ENCODE data around the gene CLDN6. TPM values are rescaled to one million over a fixed set of nuclear protein-coding genes. Genes with fewer than 3 reads are reported as not detected.

Gene CLDN6
- total RNA-seq, 1 experiment from 2014 or later = not detected

DNA sequence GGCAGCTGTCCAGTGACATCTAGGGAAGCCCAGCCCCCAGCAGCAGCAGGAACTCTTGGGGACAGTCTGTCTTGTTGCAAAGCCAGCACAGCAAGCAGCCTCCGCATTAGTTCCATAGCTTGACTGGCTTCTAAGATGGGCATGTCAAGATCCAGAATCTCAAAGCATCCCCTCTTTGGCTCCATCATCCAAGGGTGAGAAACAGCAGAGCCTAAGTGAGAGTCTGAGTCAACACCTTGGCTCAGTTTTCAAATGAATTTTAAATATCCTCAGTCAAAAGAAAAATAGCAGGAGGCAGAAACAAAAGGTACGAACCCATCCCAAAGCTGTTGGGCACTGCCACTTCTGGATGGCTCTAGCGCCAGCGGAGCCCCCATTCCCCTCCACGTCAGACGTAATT, 3.0 kb downstream of the CLDN6 start:
- DNase-seq (no peak), ATAC-seq (no peak)
- ChIA-PET POLR2A (ENCODE audit: unreplicated experiment) (no interaction called here), CTCF (no interaction called here)
- no peaks in the 10 kb centered on the region for H4K20me1 ChIP-seq (ENCODE audit: low read length)
- no peaks in the 10 kb centered on the region for H3K36me3 ChIP-seq (ENCODE audit: low read depth, low read length)
- H3K9me2 ChIP-seq (replicated peaks; ENCODE audit: low read length) = no peaks in the 10 kb centered on the region
- intact Hi-C loops (cut with micrococcal nuclease) = no loop called here
- H3F3A ChIP-seq (ENCODE audit: low read length, unreplicated experiment) = no peaks in the 10 kb centered on the region
- no peak overlapping the region for H3K27ac ChIP-seq (ENCODE audit: low read length)
- H3K4me3 ChIP-seq (ENCODE audit: low read length) = no peak overlapping the region
- TF ChIP-seq EZH2phosphoT487 (IDR thresholded peaks at IDR 0.05; ENCODE audit: borderline replicate concordance, low read length) (no peak), EZH2 (IDR thresholded peaks at IDR 0.05; ENCODE audit: low read length, unreplicated experiment) (no peak)
- TF ChIP-seq, protein P1, sequence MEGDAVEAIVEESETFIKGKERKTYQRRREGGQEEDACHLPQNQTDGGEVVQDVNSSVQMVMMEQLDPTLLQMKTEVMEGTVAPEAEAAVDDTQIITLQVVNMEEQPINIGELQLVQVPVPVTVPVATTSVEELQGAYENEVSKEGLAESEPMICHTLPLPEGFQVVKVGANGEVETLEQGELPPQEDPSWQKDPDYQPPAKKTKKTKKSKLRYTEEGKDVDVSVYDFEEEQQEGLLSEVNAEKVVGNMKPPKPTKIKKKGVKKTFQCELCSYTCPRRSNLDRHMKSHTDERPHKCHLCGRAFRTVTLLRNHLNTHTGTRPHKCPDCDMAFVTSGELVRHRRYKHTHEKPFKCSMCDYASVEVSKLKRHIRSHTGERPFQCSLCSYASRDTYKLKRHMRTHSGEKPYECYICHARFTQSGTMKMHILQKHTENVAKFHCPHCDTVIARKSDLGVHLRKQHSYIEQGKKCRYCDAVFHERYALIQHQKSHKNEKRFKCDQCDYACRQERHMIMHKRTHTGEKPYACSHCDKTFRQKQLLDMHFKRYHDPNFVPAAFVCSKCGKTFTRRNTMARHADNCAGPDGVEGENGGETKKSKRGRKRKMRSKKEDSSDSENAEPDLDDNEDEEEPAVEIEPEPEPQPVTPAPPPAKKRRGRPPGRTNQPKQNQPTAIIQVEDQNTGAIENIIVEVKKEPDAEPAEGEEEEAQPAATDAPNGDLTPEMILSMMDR (conservative IDR thresholded peaks at IDR 0.05; ENCODE audit: low read depth, low read length) = no peak
- no peaks in the 10 kb centered on the region for H3K27me3 ChIP-seq (ENCODE audit: low read length)
- no peak overlapping the region for H3K9ac ChIP-seq (ENCODE audit: low read length)
- no peak overlapping the region for H2AFZ ChIP-seq (ENCODE audit: low read length)
- H3K79me2 ChIP-seq (ENCODE audit: low read length) = no peaks in the 10 kb centered on the region
- no peak overlapping the region for H3K4me2 ChIP-seq (ENCODE audit: low read length)
- H3K4me1 ChIP-seq (ENCODE audit: insufficient read depth, low read length) = peaks cover 17% of the 10 kb centered on the region
- H3K9me3 ChIP-seq (ENCODE audit: low read length) = no peaks in the 10 kb centered on the region
- no TSS peak for BruUV-seq (replicated peaks)

DNA sequence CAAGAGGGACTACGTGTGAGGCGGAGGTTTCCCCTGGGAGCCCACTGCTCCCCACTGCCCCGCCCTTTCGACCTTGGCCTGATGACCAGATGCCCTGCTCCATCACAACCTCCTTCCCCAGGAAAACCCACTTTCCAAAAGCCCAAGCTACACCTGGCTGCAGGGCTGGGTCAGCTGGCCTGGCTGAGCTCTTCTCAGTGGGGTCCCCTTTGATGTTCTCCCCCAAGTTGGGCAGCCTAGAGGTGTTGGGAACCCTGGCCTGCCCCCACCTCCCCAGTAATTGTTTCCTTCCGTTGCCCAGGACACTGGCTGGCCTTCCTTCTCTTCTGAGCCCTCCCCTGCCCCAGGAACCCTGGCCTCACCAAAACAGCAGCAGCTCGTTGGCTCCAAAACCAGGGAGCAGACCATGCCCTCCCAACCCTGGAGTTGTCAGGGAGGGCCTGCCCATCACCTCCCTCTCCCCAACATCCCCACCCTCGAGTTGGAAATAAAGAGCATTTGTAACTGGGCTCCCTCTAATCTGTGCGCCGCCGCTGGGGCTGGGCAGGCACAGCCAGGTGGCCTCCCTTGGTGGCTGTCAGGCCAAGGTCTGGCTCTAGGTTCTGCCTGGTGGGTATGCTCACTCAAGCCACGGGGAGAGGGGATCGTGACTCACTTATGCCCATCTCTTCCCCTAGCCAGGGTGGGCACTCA, 3.8 kb downstream of the CLDN6 start:
- H3K36me3 ChIP-seq (ENCODE audit: low read depth, low read length) = no peaks in the 10 kb centered on the region
- H4K20me1 ChIP-seq (ENCODE audit: low read length) = no peaks in the 10 kb centered on the region
- TF ChIP-seq, protein P1 (conservative IDR thresholded peaks at IDR 0.05; ENCODE audit: low read depth, low read length) = no peak
- no peak for TF ChIP-seq EZH2 (IDR thresholded peaks at IDR 0.05; ENCODE audit: low read length, unreplicated experiment)
- TF ChIP-seq EZH2phosphoT487 (IDR thresholded peaks at IDR 0.05; ENCODE audit: borderline replicate concordance, low read length) = no peak
- DNase-seq (no peak), ATAC-seq (no peak)
- no peaks in the 10 kb centered on the region for H3K9me3 ChIP-seq (ENCODE audit: low read length)
- peaks cover 25% of the 10 kb centered on the region for H3K4me1 ChIP-seq (ENCODE audit: insufficient read depth, low read length)
- intact Hi-C loops (cut with micrococcal nuclease) = no loop called here
- H3K9ac ChIP-seq (ENCODE audit: low read length) = no peak overlapping the region
- no peak overlapping the region for H3K27ac ChIP-seq (ENCODE audit: low read length)
- no peaks in the 10 kb centered on the region for H3K27me3 ChIP-seq (ENCODE audit: low read length)
- H2AFZ ChIP-seq (ENCODE audit: low read length) = no peak overlapping the region
- no TSS peak for BruUV-seq (replicated peaks)
- no peaks in the 10 kb centered on the region for H3K79me2 ChIP-seq (ENCODE audit: low read length)
- no peaks in the 10 kb centered on the region for H3F3A ChIP-seq (ENCODE audit: low read length, unreplicated experiment)
- no peaks in the 10 kb centered on the region for H3K9me2 ChIP-seq (replicated peaks; ENCODE audit: low read length)
- H3K4me3 ChIP-seq (ENCODE audit: low read length) = no peak overlapping the region
- no peak overlapping the region for H3K4me2 ChIP-seq (ENCODE audit: low read length)
- CTCF ChIA-PET = no interaction called here
- POLR2A ChIA-PET (ENCODE audit: unreplicated experiment) = no interaction called here

DNA sequence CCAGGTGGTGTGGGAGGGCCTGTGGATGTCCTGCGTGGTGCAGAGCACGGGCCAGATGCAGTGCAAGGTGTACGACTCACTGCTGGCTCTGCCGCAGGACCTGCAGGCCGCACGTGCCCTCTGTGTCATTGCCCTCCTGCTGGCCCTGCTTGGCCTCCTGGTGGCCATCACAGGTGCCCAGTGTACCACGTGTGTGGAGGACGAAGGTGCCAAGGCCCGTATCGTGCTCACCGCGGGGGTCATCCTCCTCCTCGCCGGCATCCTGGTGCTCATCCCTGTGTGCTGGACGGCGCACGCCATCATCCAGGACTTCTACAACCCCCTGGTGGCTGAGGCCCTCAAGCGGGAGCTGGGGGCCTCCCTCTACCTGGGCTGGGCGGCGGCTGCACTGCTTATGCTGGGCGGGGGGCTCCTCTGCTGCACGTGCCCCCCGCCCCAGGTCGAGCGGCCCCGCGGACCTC, 4.5 kb downstream of the CLDN6 start:
- intact Hi-C loops (cut with micrococcal nuclease) = no loop called here
- DNase-seq (peak; percentile 40), ATAC-seq (peak; percentile 65)
- Histone ChIP-seq H3K9me2 (replicated peaks; ENCODE audit: low read length) (no peaks in the 10 kb centered on the region), H2AFZ (ENCODE audit: low read length) (no peak overlapping the region), H3K4me2 (ENCODE audit: low read length) (peak overlapping the region; percentile 15; the same call in 1 of the 2 replicates), H3K27ac (ENCODE audit: low read length) (no peak overlapping the region), H3K9ac (ENCODE audit: low read length) (no peak overlapping the region), H4K20me1 (ENCODE audit: low read length) (no peaks in the 10 kb centered on the region), H3K79me2 (ENCODE audit: low read length) (no peaks in the 10 kb centered on the region), H3K4me1 (ENCODE audit: insufficient read depth, low read length) (peaks cover 31% of the 10 kb centered on the region), H3K4me3 (ENCODE audit: low read length) (no peak overlapping the region), H3K36me3 (ENCODE audit: low read depth, low read length) (no peaks in the 10 kb centered on the region), H3K9me3 (ENCODE audit: low read length) (no peaks in the 10 kb centered on the region), H3K27me3 (ENCODE audit: low read length) (no peaks in the 10 kb centered on the region), H3F3A (ENCODE audit: low read length, unreplicated experiment) (no peaks in the 10 kb centered on the region)
- BruUV-seq (replicated peaks) = no TSS peak
- TF ChIP-seq, protein P1 (conservative IDR thresholded peaks at IDR 0.05; ENCODE audit: low read depth, low read length) = no peak; the same call in 1 of the 2 replicates
- TF ChIP-seq EZH2phosphoT487 (IDR thresholded peaks at IDR 0.05; ENCODE audit: borderline replicate concordance, low read length) (no peak), EZH2 (IDR thresholded peaks at IDR 0.05; ENCODE audit: low read length, unreplicated experiment) (no peak)
- CTCF ChIA-PET = no interaction called here
- POLR2A ChIA-PET (ENCODE audit: unreplicated experiment) = no interaction called here

Measured in PC-3 (cell line).